KOPT-K1 (cell line): ENCODE results near the gene GFAP.

Experiments
- H3K27ac ChIP-seq: fragments of 200-600 bp; sonication (generic); 2 replicates; pipeline ENCODE4 v1.5.1; 2016; ENCODE audit warnings: antibody characterized with exemption, mild to moderate bottlenecking, low read depth, low read length; ENCODE audit not compliant: poor library complexity, severe bottlenecking
- H3K36me3 ChIP-seq: fragments of 200-600 bp; sonication (generic); 2 replicates; pipeline ENCODE4 v1.5.1; 2017; ENCODE audit warnings: antibody characterized with exemption, mild to moderate bottlenecking, low read length, moderate library complexity; ENCODE audit not compliant: insufficient read depth
- H3K9me3 ChIP-seq: fragments of 200-600 bp; sonication (generic); 2 replicates; pipeline ENCODE4 v1.5.1; 2017; ENCODE audit warnings: antibody characterized with exemption, low read length, mild to moderate bottlenecking; ENCODE audit not compliant: insufficient read depth, poor library complexity, severe bottlenecking

Gene GFAP

DNA sequence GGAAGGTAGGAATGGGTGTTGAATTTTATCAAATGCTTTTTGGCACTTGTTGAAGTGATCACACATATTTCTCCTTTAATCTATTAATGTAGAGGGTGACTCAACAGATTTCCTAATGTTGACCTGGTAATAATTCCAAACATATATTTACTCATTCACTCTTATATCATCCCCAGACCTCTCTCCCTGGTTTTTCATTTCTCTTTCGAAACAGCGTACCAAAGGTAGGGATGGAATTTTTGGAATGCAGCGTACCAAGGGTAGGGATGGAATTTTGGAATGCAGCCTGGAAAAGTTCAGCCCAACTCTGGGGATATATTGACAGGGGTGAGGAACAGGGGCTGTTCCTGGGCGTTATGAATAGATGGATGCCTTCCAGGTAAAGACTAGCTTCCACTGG lies 25.0 kb upstream of the GFAP start:
- peaks cover 97% of the 10 kb centered on the region for H3K36me3 ChIP-seq
- no peaks in the 10 kb centered on the region for H3K9me3 ChIP-seq
- no peak overlapping the region for H3K27ac ChIP-seq

DNA sequence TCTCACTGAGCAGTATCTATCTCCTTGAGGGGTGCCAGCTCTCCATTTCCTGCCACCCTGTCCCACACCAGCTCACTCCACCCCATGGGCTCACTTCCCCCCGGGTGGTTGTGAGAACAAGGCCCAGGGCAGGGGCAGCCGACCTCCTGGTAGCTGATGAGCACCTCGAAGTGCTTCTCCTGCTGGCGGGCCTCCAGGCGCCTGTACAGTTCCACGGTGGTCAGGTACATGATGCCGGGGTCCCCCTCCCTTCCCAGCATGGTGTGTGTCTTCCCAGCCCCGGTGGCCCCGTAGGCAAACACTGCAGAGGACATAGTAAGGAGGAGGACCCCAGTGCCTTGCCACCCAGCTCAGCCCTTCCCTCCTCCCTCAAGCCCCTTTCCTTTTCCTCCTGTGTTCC lies 19.8 kb upstream of the GFAP start:
- no peak overlapping the region for H3K27ac ChIP-seq
- H3K36me3 ChIP-seq = peaks cover 97% of the 10 kb centered on the region

GRCh38 chr17:44934745-44935105 lies 19.4 kb upstream of the GFAP start:
- peaks cover 97% of the 10 kb centered on the region for H3K36me3 ChIP-seq

More for the DNA sequence above, 19.8 kb upstream of the GFAP start:
- H3K9me3 ChIP-seq = no peaks in the 10 kb centered on the region

DNA sequence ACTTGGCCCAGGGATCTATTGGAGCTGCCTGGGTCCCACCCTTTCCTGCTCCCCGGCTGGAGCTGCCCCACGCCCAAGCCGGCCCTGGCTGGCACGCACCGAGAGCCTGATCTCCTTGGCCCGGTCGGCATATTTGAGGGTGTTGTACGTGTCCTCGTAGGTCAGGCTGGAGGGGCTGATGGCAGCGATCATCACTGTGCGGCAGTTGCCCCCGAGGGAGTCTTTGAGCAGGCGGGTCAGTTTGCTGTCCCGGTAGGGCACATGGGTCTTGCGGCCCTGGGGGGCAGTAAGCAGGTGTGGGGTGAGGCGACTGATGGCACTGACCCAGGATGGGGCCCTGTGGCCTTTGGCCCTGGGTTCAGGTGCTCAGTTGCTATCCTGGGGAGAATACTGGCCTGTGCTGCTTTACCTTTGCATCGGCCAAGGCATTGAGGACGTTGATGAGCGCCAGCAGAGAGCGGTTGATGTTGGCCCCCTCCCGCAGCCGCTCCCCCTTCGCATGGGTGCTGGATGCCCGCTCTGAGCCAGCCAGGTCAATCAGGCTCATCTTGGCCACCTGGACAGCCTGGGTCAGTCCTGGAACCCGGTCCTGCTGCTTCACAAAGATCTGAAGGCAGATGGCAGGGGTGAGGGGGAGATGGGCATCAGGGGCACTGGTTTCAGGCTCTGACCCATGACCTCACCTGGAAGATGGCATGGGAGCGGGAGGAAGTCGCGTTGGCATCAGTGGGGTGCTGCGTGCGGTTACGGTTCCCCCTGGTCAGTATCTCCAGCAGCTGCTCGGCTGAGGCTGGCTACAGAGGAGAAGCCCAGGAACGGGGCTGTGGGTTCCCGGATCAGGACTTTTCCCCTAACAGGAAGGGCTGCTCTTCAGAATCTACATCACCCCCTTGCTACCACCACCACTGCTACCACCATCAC lies 18.8 kb upstream of the GFAP start:
- Histone ChIP-seq H3K27ac (no peak overlapping the region), H3K36me3 (peaks cover 97% of the 10 kb centered on the region), H3K9me3 (no peaks in the 10 kb centered on the region)

More at GRCh38 chr17:44934745-44935105, 19.4 kb upstream of the GFAP start:
- no peaks in the 10 kb centered on the region for H3K9me3 ChIP-seq
- H3K27ac ChIP-seq = no peak overlapping the region

GRCh38 chr17:44932787-44933097 lies 17.4 kb upstream of the GFAP start:
- H3K27ac ChIP-seq = no peak overlapping the region
- peaks cover 97% of the 10 kb centered on the region for H3K36me3 ChIP-seq
- H3K9me3 ChIP-seq = no peaks in the 10 kb centered on the region

DNA sequence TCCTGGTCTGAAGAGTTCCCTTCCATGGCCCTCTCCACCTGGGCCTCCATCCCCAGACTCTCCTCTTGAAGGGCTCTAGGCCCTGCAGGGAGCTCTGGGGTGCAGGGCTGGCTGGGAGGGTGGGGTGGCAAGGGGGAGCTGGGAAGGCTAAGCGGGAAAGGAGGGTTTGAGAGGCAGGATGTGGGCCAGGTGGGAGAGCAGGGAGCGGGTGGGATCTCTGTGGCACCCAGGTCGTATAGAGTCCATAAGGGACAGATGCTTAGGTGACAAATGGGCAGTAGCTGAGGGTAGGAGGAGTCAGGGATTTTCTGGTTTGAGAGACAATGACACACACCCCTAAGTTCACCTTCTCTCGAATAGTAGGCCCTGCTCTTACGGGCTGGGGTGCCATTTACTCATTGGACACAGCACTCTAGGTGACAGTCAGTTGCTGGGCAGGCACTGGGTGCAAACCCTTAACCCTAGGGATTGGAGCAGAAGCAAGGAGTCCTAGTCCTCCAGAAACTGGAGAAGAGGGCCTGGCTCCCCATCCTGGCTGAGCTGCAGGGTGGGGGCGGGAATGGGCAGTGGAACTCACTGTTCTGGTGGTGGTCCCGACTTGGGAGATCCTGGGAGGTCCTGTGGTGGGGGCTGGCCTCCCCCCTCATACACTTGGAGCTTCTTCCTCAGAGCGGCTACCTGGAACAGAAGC lies 16.9 kb upstream of the GFAP start:
- Histone ChIP-seq H3K36me3 (peaks cover 97% of the 10 kb centered on the region), H3K27ac (no peak overlapping the region), H3K9me3 (no peaks in the 10 kb centered on the region)

- Histone ChIP-seq H3K36me3 (peaks cover 100% of the 10 kb centered on the region), H3K27ac (no peak overlapping the region), H3K9me3 (no peaks in the 10 kb centered on the region)
These were observed 16.1 kb upstream of the GFAP start for GRCh38 chr17:44931376-44931775.

GRCh38 chr17:44930667-44931066 lies 15.4 kb upstream of the GFAP start:
- no peaks in the 10 kb centered on the region for H3K9me3 ChIP-seq
- H3K36me3 ChIP-seq = peaks cover 100% of the 10 kb centered on the region
- H3K27ac ChIP-seq = no peak overlapping the region

DNA sequence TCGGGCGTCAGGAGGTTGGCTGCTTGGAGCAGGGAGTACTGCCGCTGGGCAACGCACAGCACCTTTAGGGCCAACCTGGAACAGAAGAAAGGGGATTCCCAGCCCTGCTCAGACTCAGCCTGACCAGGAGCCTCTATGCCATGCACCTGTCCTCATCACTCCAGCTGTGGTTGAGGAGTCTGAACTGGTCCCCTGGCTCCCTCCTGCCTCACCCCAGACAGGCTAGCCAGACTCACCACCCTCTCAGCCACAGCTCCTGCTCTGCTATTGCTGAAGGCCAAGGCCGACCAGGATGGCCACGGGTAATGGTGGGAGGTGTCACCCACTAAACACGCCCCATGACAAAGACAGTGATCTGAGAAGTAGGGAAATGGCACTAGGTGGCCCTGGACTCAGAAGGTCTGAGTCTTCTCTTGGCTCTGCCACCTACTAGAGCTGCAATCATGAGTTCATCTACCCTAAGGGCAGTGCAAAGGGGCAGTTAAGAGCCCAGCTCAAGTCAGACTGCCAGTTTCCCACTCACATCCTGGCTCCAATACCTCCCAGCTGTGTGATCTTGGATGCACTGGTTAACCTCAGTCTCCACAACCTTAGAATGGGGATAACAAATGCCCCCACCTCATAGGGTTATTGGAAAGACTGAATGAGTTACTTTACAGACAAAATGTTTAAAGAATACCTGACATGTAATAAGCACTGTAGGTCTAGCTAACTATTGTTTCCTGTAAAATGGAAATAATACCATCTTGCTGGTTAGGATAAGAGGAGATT lies 13.8 kb upstream of the GFAP start:
- Histone ChIP-seq H3K27ac (no peak overlapping the region), H3K36me3 (peaks cover 94% of the 10 kb centered on the region), H3K9me3 (no peaks in the 10 kb centered on the region)

DNA sequence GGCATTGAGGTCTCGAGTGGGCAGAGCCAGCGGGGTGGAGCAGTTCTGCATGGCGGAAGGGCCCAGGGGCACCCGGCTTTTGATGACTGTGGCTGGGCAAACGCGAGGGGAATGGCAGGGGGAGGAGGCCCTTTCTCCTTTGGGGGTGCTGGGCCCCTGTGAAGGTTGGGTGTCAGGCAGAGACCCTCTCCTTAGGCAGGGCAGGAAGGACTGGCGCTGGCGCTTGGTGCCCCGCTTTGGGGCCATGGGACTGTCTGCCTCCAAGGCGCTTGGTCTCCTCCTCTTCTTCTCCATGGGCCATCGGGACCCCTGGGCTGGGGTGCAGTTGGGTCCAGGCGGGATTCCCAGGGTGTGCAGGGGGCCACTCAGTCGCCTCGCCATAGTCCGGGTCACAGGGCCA lies 12.8 kb upstream of the GFAP start:
- Histone ChIP-seq H3K27ac (no peak overlapping the region), H3K36me3 (peaks cover 84% of the 10 kb centered on the region), H3K9me3 (no peaks in the 10 kb centered on the region)

DNA sequence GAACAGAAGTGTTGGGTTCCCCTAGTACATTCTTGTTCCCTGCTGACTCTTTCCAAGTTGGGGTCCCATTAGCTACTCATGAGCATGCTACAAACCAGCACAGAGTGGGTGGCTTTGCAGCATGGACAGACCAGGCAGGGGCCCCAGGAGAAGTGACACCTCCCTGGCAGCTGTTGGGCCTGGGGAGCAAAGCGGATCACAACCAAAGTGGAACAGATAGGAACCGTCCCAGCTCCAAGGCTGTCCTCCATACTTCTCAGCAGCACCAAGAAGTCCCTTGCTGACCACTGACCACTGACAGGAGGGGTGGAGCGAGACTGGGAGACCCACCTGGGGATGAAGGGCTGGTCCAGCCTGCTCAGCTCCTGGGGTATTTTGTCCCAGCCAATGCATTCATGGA lies 12.4 kb upstream of the GFAP start:
- Histone ChIP-seq H3K9me3 (no peaks in the 10 kb centered on the region), H3K36me3 (peaks cover 80% of the 10 kb centered on the region), H3K27ac (no peak overlapping the region)

GRCh38 chr17:44926821-44927525 lies 11.7 kb upstream of the GFAP start:
- peaks cover 72% of the 10 kb centered on the region for H3K36me3 ChIP-seq
- no peak overlapping the region for H3K27ac ChIP-seq
- no peaks in the 10 kb centered on the region for H3K9me3 ChIP-seq

DNA sequence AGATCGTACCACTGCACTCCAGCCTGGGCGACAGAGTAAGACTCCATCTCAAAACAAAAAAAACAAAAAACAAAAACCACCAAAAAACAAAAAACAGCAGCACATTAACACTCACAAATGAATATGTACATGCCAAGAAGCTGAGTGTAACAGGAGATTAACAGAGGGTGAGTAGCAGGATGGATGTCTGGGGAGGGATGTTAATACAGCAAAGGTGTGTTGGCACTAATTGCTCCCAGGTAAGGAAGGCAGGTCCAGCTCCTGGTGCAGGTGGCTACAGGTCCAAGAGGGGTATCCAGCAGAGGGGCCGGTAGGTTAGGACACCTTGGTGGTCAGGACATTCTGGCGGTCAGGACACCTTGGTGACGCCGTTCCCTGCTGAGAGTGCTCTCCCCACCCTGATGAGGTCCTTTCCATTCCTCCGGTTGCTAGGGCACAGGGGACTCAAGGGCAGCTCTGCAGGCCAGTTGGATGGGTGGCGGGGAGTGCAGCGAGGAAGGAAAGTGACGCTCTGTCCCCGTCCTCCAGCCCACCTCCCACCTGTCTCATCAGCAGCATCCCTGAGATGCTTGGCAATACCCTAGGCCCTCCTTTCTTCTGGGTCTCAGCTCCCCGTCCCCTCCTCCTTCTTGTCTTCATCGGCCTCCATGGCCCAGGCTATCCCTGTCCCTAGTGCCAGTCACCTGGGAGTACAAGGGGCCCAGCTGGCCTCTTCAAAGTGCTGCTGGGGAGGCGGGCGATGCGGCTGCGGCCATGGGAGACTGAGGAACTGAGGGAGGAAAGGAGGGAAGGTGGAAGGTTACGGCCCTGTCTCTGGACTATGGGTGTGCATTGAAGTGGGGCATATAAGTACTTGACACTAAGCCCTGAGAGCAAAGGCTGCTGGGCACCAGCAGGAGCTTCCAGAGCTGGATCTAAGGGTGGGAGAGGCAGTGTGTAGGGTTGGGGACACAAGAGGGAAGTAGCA lies 10.7 kb upstream of the GFAP start:
- no peak overlapping the region for H3K27ac ChIP-seq
- no peaks in the 10 kb centered on the region for H3K9me3 ChIP-seq
- H3K36me3 ChIP-seq = peaks cover 63% of the 10 kb centered on the region

DNA sequence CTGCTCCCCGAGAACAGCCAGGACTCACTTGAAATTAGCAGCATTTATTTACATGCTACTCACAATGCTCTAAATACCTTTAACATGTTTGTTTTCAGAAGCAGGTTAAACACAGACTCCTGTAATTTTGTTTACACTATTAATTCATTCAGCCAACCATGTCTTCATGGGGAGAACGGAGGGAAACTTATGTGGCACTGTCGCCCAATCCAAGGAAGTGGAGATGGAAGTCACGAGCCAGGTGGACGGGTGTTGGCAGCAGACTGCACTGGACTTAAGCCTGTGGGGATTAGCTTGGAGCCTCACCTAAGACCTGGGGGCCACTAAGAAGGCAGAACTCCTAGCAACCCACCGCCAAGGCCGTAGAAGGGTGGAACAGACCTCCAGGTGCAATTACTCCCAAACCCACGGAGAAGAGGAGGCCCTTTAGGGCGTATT lies 8.8 kb upstream of the GFAP start:
- H3K36me3 ChIP-seq = peaks cover 44% of the 10 kb centered on the region
- H3K9me3 ChIP-seq = no peaks in the 10 kb centered on the region
- no peak overlapping the region for H3K27ac ChIP-seq
